ENCODE results near the gene IMPG1. TPM values are rescaled to one million over a fixed set of nuclear protein-coding genes. Genes with fewer than 3 reads are reported as not detected.
"Not testable (repeated sequence)": the region's sequence is repeated elsewhere in the genome, so short reads cannot be mapped to it uniquely, and the experiment has no call there.

The IMPG1 gene
- total RNA-seq, 1 donor from 2014 or later: not detected

DNA sequence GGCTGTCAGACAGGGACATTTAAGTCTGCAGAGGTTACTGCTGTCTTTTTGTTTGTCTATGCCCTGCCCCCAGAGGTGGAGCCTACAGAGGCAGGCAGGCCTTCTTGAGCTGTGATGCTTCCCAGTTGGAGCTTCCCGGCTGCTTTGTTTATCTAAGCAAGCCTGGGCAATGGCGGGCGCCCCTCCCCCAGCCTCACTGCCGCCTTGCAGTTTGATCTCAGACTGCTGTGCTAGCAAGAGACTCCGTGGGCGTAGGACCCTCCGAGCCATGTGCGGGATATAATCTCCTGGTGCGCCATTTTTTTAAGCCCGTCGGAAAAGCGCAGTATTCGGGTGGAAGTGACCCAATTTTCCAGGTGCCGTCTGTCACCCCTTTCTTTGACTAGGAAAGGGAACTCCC lies 167.3 kb downstream of the IMPG1 start:
- intact Hi-C loops (cut with DNase I); DNase-seq (ENCODE audit: low spot score): not testable (repeated sequence)

GRCh38 chr6:75900216-75900615 lies 172.2 kb downstream of the IMPG1 start:
- DNase-seq (ENCODE audit: low spot score); intact Hi-C loops (cut with DNase I): not testable (repeated sequence)

DNA sequence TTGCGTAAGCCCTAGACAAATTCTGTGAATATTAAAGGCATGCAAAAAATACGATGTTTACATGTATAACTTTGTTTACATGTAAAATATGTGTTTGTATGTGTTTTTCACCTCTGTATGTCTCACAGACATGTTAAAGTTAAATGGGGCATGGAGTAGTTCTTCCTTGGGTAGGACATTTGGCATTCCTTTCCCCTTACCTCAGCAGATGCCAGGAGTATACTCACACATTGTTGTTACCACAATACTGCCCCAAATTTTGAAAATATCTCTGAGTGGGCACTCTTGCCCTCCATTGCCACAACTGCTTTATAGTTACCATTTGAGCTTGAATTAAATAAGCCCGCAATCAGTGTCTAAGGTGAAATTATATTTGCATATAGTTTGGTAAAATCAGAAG lies 175.9 kb downstream of the IMPG1 start:
- intact Hi-C loops (cut with DNase I): no loop called here

DNA sequence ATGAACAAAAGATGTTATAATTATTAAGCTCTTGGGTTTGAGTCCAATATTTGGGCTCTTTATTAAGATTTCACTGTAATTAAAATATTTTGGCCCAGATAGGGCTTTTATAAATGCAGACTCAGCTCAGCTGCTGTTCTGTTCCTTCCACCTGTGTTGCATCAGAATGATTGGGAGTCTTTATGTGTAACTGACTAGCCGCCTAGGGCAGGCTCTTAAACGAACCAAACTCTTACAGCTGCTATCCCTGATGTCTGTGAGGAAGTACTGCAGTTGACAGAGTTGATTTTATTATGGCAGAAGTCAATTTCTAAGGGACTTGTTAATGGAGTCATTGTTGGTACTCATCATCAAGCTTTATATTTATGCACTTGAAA lies 178.7 kb downstream of the IMPG1 start:
- intact Hi-C loops (cut with DNase I): no loop called here

More for the DNA sequence above, 175.9 kb downstream of the IMPG1 start:
- no peak for DNase-seq (ENCODE audit: low spot score)

GRCh38 chr6:75893058-75893775 lies 179.2 kb downstream of the IMPG1 start:
- intact Hi-C loops (cut with DNase I): no loop called here
- DNase-seq (ENCODE audit: low spot score): no peak

More for the DNA sequence above, 178.7 kb downstream of the IMPG1 start:
- DNase-seq (ENCODE audit: low spot score): no peak

GRCh38 chr6:75892384-75892783 lies 180.1 kb downstream of the IMPG1 start:
- no peak for DNase-seq (ENCODE audit: low spot score)
- intact Hi-C loops (cut with DNase I): no loop called here

- intact Hi-C loops (cut with DNase I): no loop called here
These were observed 187.6 kb downstream of the IMPG1 start for GRCh38 chr6:75884822-75885221.

DNA sequence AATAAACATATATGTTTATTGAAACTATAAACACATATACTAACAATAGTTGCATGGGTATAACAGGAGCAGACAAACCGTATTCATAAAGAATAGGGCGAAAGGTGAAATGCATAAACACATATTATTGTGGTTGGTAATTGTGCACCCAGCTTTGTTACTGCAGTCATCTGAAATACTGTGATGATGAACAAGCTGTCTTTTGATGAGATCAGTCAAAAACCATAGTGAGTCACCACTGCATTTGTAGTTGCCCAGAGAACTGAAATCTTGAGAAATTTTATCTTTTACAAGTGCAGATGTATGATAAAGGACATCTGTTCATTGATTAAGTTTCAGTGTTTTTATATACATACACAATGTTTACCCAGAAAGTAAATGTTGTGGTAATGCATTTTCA lies 189.7 kb downstream of the IMPG1 start:
- DNase-seq (ENCODE audit: low spot score): no peak
- intact Hi-C loops (cut with DNase I): no loop called here

More at GRCh38 chr6:75884822-75885221, 187.6 kb downstream of the IMPG1 start:
- DNase-seq (ENCODE audit: low spot score): no peak

GRCh38 chr6:75880305-75880704 lies 192.2 kb downstream of the IMPG1 start:
- intact Hi-C loops (cut with DNase I): no loop called here
- no peak for DNase-seq (ENCODE audit: low spot score)

DNA sequence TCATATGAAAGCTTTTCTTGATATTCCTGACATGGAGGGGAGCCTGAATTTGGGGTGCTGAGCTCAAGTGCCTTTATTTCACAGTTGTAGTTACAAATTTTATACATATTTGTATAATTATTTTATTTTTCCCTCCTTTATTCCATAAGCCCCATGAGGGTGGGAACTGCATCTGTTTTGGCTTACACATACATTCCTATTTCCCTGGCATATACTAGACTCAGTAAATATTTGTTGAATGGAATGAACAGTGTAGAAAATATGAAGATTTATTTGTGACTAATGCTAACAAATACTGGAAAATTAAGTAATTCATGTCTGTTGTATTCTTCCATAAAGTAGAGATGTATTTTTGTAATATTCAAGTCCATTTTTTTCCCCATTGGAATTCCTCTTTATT lies 196.3 kb downstream of the IMPG1 start:
- intact Hi-C loops (cut with DNase I): no loop called here
- no peak for DNase-seq (ENCODE audit: low spot score)

DNA sequence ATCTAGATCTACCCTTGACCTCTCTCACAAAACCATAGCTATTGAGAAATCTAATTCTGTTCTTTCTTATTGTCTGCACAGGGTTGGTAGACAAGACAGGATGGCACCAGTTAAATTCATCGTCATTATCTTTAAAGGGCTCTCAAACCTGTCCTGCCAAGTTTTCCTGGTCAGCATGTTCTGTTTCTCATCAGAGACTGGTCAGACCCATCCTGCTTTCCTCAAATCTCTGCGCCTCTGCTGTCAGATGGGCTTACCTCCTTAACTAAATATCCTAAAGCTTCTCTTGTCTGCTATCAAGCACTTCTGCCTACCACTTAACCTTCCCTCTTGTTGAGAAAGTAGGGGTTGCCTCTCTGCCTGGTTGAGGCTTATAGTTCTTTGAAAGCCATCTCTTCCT lies 198.2 kb downstream of the IMPG1 start:
- intact Hi-C loops (cut with DNase I): no loop called here
- no peak for DNase-seq (ENCODE audit: low spot score)

Data from cardiac septum (tissue), 1 donor.